ENCODE results near the gene A2M. TPM values are rescaled to one million over a fixed set of nuclear protein-coding genes. Genes with fewer than 3 reads are reported as not detected.
A peak's percentile ranks its signal among the peaks of the same experiment; 100 is the strongest.

Gene A2M
- total and polyA plus RNA-seq, 9 of the 15 experiments (the other 6 are each of a cell fraction or from before 2014, with no cell fraction given) = 0.08 to 2.3 TPM; not detected in 7

- TF ChIP-seq, protein P1, sequence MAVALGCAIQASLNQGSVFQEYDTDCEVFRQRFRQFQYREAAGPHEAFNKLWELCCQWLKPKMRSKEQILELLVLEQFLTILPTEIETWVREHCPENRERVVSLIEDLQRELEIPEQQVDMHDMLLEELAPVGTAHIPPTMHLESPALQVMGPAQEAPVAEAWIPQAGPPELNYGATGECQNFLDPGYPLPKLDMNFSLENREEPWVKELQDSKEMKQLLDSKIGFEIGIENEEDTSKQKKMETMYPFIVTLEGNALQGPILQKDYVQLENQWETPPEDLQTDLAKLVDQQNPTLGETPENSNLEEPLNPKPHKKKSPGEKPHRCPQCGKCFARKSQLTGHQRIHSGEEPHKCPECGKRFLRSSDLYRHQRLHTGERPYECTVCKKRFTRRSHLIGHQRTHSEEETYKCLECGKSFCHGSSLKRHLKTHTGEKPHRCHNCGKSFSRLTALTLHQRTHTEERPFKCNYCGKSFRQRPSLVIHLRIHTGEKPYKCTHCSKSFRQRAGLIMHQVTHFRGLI (CRISPR knock-in tag; IDR thresholded peaks at IDR 0.05) = peak; percentile 90
- TF ChIP-seq PHB (CRISPR knock-in tag; IDR thresholded peaks at IDR 0.05) = no peak
- peak; percentile 71; the same call in 1 of the 2 replicates for TF ChIP-seq SMAD3 (CRISPR knock-in tag; conservative IDR thresholded peaks at IDR 0.05)
- TF ChIP-seq E4F1 (CRISPR knock-in tag; IDR thresholded peaks at IDR 0.05; ENCODE audit: borderline replicate concordance) = 0 out of 2 replicates have a peak, but pooled peaks have one; percentile 71
- no peak for TF ChIP-seq RBFOX2 (IDR thresholded peaks at IDR 0.05; ENCODE audit: low read depth, low read length)
- TF ChIP-seq MGA (IDR thresholded peaks at IDR 0.05) = no peak
- 0 out of 2 replicates have a peak, but pooled peaks have one; percentile 47 for TF ChIP-seq ZNF589 (CRISPR knock-in tag; IDR thresholded peaks at IDR 0.05; ENCODE audit: low read depth)
- no peak for TF ChIP-seq ZNF717 (CRISPR knock-in tag; IDR thresholded peaks at IDR 0.05)
- 0 out of 2 replicates have a peak, but pooled peaks have one; percentile 52 for TF ChIP-seq BACH1 (tag; IDR thresholded peaks at IDR 0.05)
These were observed 83.3 kb downstream of the A2M start (continued) for GRCh38 chr12:9032202-9032964.

All from K562 (cell line).